Pons (tissue), 1 donor: ENCODE results near the gene GGACT.
"Not testable (repeated sequence)": the region's sequence is repeated elsewhere in the genome, so short reads cannot be mapped to it uniquely, and the experiment has no call there.

Experiments used
- DNase-seq: peaks from one replicate; pipeline ENCODE4 v3.0.0-alpha.2; 2016; ENCODE audit warnings: low spot score

GGACT gene

GRCh38 chr13:100588331-100589177 lies at the start of gene GGACT:
Gene GGACT, minus strand, starts transcription at chr13:100588789. Its CDS starts 56,198 bp downstream, at chr13:100532591.
- no peak for DNase-seq

- no peak for DNase-seq
Measured at GRCh38 chr13:100637796-100638195, 49.2 kb upstream of the GGACT start.

GRCh38 chr13:100637380-100637779 lies 48.8 kb upstream of the GGACT start:
- DNase-seq = no peak

GRCh38 chr13:100636441-100636840 lies 47.9 kb upstream of the GGACT start:
- peak; percentile 94 for DNase-seq

GRCh38 chr13:100636004-100636403 lies 47.4 kb upstream of the GGACT start:
- no peak for DNase-seq

- no peak for DNase-seq
Measured at GRCh38 chr13:100634696-100635095, 46.1 kb upstream of the GGACT start.

GRCh38 chr13:100633461-100633860 lies 44.9 kb upstream of the GGACT start:
- no peak for DNase-seq

- DNase-seq = peak; percentile 91
Measured at GRCh38 chr13:100630555-100630954, 42.0 kb upstream of the GGACT start.

GRCh38 chr13:100627120-100627519 lies 38.5 kb upstream of the GGACT start:
- DNase-seq = no peak

GRCh38 chr13:100625447-100625846 lies 36.9 kb upstream of the GGACT start:
- no peak for DNase-seq

- DNase-seq = no peak
Measured at GRCh38 chr13:100620792-100621191, 32.2 kb upstream of the GGACT start.

GRCh38 chr13:100619940-100620339 lies 31.4 kb upstream of the GGACT start:
- DNase-seq = no peak

- not testable (repeated sequence) for DNase-seq
Measured at GRCh38 chr13:100618897-100619296, 30.3 kb upstream of the GGACT start.

GRCh38 chr13:100613031-100613430 lies 24.4 kb upstream of the GGACT start:
- DNase-seq = no peak

GRCh38 chr13:100611678-100612492 lies 23.3 kb upstream of the GGACT start:
- DNase-seq = peak; percentile 43

- DNase-seq = peak; percentile 42
Measured at GRCh38 chr13:100610391-100611347, 22.1 kb upstream of the GGACT start.

- no peak for DNase-seq
Measured at GRCh38 chr13:100608906-100609305, 20.3 kb upstream of the GGACT start.

GRCh38 chr13:100608489-100608888 lies 19.9 kb upstream of the GGACT start:
- no peak for DNase-seq

GRCh38 chr13:100604918-100605710 lies 16.5 kb upstream of the GGACT start:
- no peak for DNase-seq

GRCh38 chr13:100602493-100603111 lies 14.0 kb upstream of the GGACT start:
- DNase-seq = no peak

- no peak for DNase-seq
Measured at GRCh38 chr13:100601716-100602115, 13.1 kb upstream of the GGACT start.
